ENCODE measurements around the gene FANCI.
"Not testable (repeated sequence)": the region's sequence is repeated elsewhere in the genome, so short reads cannot be mapped to it uniquely, and the experiment has no call there.

Gene FANCI

DNA sequence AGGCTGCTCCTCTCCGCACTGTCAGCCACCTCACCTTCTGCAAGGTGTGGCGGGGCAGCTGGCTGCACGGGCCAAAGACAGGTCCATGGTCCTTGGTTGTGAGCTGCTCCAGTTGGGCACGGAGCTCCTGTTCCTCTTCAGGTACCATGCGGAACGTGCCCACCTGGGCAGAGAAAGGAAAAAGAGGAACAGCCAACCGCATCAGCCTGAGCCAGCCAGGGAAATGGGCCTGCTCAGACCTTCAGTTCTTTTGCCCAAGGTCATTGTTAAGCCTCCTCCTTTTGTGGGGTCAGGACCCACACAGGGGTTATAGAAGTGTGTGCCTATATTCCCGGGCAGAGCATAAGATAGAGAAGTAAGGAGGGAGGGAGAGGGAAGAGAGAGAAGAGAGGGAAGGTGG, 25.2 kb upstream of the FANCI start:
- in situ Hi-C loops (cut with MboI; ENCODE audit: low sequenced_read_pairs): no loop called here

DNA sequence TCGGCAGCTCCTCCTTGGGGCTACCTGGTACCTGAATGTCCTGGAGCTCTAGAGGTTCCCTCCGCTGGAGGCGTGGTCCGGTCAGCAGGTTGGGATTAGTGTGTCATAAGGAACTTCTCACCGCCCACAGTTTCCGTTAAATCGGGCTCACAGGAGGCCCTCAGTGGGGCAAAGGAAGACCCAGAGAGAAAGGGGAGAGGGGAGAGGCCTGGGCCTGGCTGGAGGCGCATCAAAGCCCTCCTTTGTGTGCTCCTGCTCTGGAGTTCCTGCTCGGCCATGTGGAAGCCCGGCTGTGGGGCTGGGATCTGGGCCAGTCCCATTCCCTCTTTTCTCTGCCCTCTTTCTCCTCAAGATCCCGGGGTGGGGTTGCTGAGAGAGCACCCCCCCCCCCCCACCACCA, 22.2 kb upstream of the FANCI start, which contains the start of gene RLBP1:
Gene RLBP1, minus strand, starts transcription at position 37 of the 400 bp plus-strand sequence. CDS start 2,604 bp downstream, outside the sequence.
- in situ Hi-C loops (cut with MboI; ENCODE audit: low sequenced_read_pairs): no loop called here

DNA sequence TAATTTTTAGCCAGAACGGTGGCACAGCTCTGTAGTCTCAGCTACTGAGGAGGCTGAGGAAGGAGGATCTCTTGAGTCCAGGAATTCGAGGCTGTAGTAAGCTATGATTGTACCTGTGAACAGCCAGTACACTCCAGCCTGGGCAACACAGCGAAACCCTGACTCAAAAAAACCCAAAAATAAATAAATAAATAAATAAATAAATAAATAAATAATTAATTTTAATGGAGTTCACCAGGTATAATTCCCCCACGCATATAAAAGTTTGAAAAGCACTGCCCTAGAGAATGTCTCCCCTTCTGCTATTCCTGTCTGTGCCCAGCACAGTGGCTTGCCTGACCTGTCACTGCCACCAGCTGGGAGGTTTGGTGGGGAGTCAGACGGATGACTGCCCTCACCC, 18.2 kb upstream of the FANCI start:
- in situ Hi-C loops (cut with MboI; ENCODE audit: low sequenced_read_pairs): no loop called here

DNA sequence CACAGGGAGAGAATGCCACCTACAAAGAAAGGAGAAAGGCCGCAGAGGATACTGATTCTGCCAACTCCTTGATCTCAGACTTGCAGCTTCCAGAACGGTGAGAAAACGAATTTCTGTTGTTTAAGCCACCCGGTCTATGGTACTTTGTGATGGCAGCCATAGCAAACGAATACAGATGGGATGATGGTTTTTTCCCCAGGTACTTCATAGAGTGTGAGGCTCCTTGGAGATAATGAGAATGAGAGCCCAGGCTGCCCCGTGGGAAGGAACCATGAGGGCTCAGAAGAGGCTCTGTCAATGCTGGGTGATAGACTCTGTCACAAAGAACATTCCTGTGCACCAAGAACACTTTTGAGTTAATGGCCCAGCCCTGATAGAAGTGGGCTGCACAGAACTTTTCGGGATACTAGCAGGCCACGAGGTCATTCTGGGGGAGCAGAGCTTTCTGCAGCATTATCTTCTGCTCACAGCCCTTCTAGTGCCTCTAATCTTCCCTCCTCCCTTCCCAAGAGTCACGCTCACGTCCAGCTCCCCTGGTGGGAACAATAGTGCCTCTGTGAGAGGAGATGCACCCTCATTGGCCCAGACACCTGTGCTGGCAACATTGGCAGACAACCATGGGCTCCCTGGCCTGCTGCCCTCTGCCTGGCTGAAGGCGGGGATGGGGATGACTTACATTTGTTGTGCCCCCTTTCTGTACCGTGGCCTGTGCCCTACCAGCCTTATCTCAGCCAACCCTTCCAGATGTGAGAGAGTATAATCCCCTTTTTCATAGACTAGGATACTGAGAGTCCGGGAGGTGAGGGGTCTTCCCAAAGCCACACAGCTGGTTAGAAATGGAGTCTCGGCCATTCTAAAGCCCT, 17.2 kb upstream of the FANCI start:
- in situ Hi-C loops (cut with MboI; ENCODE audit: low sequenced_read_pairs): no loop called here

DNA sequence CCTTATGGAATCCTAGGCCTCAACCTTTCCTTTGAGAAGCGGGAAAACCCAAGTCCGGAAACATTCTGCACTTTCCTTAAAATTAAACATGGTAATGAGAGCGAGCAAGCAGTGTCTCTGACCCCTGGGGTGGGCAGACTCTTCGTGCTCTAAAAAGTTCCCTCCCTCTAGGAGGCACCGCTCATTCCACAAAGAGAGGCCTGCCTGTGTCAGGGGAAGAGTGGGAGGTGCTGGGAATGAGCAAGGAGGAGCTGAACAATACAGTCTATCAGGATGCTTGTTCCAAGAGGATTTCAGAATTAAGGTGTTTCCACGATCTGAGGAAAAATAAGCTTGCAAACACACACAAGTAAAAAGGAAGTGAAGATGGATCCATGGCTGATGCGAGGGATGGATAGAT, 16.4 kb upstream of the FANCI start:
- in situ Hi-C loops (cut with MboI; ENCODE audit: low sequenced_read_pairs): no loop called here

DNA sequence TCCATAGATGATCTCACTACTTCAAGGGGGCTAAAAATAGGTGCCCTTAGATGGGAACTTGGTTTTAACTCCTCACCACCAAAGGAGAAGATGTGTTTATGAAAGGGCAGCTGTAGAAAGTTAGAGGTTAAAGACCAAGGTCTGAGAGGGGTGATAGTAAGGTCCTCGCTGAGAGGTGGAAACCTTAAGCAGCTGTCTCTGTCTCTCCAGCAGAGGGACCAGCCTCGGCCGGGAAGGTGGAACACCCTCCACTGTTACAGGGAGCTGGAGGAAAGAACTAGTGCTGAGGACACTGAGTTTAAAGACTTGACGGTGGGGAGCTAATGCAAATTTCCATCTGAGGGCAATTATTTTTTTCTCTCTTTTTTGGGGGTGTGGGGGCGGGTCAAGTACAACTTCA, 13.5 kb upstream of the FANCI start:
- in situ Hi-C loops (cut with MboI; ENCODE audit: low sequenced_read_pairs): no loop called here

DNA sequence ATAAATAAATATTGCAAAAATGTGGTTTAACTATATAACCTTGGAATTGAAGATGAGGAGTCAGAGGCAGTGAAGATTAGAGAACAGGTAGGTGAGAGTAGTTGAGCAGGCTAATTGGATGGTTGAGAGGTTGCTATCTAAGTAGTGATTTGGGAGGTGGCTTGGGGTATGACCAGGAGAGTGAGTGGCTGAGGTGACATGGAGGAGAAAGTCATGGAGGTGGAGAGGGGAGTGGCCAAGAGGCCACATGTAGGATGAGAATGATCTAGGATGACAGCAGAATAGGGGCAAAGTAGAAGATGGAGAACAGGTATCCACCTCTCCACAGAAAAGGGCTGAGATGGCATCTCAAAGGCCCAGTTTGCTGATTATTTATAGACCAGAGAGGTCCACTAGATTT, 11.9 kb upstream of the FANCI start:
- in situ Hi-C loops (cut with MboI; ENCODE audit: low sequenced_read_pairs): no loop called here

DNA sequence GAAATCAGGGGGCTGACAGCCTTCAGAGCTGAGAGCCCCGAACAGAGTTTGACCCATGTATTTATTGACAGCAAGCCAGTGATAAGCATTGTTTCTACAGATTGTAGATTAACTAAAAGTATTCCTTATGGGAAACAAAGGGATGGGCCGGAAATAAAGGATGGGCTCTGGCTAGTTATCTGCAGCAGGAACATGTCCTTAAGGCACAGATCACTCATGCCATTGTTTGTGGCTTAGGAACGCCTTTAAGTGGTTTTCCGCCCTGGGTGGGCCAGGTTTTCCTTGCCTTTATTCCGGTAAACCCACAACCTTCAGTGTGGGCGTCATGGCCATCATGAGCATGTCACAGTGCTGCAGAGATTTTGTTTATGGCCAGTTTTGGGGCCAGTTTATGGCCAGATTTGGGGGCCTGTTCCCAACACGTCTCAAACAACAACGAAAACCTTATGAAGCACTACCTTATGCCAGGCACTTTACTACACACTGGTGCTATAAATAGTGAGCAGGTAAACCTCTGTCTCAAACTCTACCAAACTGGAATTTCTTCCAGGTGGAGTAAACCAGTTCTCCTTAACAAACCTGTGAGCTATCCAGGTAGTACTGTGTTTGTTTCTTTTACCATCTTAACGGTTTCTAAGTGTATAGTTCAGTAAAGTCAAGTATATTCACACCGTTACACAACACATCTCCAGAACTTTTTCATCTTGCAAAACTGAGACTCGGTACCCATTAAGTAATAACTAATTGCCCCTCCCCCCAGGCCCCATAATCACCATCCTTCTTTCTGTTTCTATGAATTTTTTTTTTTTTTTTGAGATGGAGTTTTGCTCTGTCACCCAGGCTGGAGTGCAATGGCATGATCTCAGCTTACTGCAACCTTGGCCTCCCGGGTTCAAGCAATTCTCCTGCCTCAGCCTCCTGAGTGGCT, 3.6 kb upstream of the FANCI start:
- in situ Hi-C loops (cut with MboI; ENCODE audit: low sequenced_read_pairs): not testable (repeated sequence)

DNA sequence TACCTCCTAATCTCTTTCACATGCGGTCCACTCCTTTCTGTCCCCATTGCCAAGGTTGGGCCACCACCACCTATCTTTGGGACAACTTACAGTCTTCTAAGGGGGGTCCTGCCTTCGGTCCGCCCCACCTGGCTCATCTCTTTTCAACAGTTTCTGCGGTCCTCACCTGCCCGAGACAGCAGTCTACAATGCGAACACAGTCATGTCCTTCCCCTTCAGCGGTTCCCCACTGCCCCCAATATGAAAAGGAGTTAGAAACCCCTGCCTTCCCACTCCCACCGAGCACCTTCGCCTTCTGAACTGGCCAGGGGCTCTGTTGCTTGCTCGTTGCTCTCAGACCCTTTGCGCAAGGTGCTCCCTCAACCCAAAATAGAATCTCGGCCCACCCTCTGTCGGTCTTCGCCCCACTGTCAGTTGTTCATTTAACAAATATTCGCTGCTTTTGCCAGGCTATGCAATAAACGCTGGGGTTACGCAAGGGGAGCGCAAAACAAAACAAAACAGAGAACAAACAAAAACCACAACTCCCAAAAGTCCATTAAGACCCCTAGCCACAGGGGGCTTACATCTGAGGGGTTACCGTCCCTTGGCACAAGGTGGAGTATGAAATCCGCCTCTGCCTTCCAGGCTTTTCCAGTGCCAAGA, 611 bp upstream of the FANCI start:
- in situ Hi-C loops (cut with MboI; ENCODE audit: low sequenced_read_pairs): no loop called here

DNA sequence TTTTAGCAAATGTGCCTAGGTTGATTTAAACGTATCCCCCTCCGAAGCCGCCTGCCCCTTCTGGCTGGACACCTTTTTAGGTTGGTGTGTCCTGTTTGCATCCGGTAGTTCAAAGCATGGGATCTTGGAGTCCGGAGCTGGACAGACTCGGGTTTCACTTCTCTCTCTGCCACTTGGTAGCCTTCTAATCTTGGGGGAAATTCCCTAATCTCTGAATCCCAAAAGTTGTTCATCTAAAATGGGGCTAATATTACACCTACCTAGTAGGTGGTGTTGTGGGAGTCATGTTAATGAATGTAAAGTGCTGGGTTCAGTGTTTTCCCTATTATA, 760 bp downstream of the FANCI start:
- in situ Hi-C loops (cut with MboI; ENCODE audit: low sequenced_read_pairs): no loop called here

DNA sequence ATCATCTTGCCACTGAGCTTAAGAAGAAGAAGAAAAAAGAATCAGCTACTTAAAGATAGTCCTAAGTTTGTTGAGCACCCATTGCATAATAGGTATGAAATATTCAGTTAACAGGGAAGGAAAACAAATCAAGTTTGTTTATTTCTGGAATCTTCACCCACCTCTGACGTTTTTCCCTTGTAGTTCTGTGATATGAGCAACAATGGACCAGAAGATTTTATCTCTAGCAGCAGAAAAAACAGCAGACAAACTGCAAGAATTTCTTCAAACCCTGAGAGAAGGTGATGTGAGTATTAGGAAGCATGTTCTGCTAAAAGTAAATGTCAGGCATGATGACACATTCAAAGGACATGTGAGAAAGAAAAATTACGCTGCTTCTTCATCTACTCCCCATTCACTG, 3.7 kb downstream of the FANCI start:
- in situ Hi-C loops (cut with MboI; ENCODE audit: low sequenced_read_pairs): no loop called here

DNA sequence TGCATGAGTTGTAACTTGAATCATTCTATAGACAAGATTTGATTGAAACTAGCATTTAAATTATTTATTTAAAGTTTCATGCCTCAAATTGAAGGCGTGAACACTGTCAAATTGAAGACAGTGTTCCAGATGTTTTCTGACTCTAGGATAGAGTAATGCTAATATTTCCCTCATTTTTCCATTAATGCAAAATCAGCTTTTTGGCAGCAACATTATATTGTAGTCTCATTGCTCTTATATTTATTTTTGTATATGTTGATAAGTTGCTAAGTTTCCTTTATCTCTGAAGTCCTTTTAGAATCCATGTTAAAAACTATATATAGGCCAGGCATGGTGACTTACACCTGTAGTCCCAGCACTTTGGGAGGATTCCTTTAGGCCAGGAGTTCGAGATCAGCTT, 4.8 kb downstream of the FANCI start:
- in situ Hi-C loops (cut with MboI; ENCODE audit: low sequenced_read_pairs): no loop called here

DNA sequence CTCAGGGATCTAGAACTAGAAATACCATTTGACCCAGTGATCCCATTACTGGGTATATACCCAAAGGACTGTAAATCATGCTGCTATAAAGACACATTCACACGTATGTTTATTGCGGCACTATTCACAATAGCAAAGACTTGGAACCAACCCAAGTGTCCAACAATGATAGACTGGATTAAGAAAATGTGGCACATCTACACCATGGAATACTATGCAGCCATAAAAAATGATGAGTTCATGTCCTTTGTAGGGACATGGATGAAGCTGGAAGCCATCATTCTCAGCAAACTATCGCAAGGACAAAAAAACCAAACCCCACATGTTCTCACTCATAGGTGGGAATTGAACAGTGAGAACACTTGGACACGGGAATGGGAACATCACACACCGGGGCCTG, 6.4 kb downstream of the FANCI start:
- in situ Hi-C loops (cut with MboI; ENCODE audit: low sequenced_read_pairs): not testable (repeated sequence)

DNA sequence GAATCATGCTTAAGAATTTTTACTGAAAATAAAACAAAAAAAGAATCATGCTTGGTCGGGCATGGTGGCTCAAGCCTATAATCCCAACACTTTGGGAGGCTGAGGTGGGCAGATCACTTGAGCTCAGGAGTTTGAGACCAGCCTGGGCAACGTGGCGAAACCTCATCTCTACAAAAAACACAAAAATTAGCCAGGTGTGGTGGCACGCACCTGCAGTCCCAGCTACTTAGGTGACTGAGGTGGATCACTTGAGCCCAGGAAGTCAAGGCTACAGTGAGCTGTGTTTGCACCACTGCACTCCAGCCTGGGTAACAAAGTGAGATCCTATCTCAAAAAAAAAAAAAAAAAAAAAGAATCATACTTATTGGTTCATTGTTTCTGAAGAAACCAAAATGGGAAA, 33.5 kb downstream of the FANCI start:
- in situ Hi-C loops (cut with MboI; ENCODE audit: low sequenced_read_pairs): not testable (repeated sequence)

DNA sequence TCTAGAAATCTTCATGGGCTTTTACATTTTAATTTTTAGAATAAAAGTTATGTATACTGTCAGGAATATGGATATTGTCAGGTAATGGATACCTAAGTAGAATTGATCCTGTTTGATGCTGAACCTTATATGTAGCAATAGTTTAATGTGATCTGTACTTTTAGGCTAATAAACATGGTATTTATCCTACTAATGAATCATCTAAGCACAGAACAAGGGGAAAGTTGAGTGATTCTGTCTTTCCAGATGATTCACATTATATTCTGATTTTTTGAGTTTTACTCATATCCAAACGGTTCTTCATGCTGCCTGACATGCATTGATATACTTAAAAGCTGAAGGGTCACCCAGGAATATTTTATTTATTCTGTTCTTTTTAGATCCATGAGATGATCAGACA, 34.5 kb downstream of the FANCI start:
- in situ Hi-C loops (cut with MboI; ENCODE audit: low sequenced_read_pairs): no loop called here

DNA sequence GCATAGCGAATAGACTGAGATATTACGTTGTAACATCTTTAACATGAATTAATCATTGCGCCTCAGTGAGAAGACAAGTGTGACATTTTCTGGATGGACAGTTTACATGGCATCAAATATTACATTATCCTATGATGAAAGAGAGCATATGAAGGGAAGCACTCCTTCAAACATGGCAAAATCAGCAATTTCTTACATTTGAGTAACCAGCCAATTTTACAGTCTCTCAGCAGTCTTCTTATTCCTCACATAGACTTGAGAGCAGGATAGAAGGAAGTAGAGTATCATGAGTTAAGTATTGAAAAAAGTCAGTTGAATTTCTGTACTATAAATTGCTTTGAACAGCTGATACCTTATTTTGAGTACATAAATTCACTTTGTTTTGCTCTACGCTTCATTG, 38.9 kb downstream of the FANCI start:
- in situ Hi-C loops (cut with MboI; ENCODE audit: low sequenced_read_pairs): no loop called here

DNA sequence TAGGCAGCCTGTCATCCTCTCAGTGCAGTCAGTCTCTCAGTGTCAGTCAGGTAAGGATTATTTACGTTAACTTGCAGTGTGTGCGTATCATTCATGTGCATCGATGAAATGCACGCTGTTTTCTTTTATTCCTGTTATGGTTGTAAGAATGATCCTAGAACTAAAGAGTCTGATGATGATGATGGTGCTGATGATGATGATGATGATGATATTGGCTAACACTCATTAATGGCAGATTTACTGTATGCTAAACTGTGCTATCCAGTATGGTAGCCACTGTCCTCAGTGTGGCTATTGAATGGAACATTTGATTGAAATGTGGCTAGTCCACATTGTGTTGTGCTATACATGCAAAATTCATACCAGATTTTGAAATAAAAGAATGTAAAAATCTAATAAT, 39.4 kb downstream of the FANCI start:
- in situ Hi-C loops (cut with MboI; ENCODE audit: low sequenced_read_pairs): no loop called here

DNA sequence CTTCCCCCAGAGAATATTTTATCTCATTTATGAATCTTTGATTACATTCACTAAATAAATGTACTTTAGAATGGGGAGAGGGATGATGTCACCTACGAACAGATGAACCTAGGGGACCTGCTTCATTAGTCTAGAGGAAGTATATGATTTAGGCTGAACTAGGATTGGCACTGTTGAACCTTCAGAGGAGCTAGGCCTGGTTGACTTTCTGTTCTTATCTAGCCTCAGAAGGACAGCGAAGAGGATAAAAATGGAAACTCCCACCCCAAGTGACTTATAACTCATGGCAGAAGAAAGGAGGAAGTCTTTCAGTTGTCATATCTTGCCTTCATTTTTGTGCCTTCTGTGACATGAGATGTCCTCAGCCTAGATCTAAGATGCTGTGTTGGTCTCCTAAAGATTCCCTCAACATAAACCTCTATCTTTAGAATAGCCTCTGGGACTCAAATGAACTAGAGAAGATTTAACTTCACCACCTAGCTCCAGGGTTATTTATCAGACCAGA, 48.2 kb downstream of the FANCI start:
- in situ Hi-C loops (cut with MboI; ENCODE audit: low sequenced_read_pairs): no loop called here

DNA sequence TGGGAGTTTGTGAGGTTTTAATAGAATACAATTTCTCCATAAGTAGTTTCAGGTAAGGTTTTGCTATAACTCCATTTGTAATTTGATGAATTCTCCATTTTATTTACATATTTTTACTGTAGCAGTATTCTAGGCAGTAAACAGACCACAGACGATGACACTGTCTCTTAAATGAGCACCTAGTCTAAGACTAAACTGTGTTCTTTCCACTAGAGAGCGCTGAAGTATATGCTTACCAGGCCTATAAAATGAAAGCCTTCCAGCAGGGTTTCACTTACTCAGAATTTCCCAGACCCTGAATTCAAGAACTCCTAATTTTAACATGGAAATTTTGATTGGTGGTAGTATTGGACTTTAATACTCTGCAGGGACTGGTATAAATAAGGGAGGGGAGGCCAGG, 49.2 kb downstream of the FANCI start:
- in situ Hi-C loops (cut with MboI; ENCODE audit: low sequenced_read_pairs): no loop called here

DNA sequence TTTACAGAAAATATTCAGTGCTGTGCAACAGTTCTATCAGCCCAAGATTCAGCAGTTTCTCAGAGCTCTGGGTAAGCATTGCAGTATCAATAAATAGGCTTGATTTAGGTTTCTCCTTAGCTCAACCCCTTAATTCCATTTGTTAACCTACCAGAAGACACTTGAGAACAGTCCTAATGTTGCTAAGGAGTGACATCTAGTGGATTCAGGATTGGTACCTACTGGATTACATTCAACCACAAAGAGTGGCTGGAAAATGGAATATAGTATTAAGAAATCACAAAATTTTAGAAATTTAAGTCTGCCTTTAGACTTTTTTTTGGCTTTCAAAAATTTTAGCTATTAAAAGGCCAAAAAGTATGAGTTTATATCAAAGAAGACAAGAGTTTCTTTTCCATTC, 56.1 kb downstream of the FANCI start:
- in situ Hi-C loops (cut with MboI; ENCODE audit: low sequenced_read_pairs): no loop called here

DNA sequence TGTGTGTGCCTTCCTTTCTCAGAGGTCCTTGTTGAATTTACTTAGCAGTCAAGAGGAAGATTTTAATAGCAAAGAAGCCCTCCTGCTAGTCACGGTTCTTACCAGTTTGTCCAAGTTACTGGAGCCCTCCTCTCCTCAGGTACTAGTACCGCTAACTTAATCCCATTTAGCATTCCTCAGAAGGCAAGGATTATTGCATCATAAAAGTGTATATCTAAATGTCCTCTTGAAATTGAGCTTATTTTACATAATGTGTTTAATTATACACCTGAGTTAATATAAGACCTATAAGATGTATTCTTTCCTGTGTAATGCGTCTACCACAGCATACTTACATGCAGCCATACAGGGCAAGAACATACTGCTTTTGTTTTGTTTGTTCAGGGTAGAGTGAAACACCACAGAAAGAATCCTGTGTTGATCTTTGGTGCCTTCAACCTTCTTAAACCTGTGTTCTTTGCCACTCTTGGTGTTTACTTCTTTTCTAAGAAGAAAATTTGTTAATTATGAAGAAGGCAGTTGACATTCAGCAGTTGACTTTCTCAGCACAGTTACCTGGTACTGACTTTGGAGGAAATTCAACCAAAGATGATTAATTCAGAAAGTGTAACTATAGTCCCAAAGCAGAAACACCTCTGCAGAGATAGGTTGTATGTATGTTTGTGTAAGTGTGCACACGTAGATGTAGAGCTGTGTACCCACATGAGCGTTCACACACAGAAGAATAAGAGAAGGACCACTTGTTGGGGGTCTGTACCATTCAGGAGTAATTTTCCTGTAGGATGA, 57.7 kb downstream of the FANCI start:
- in situ Hi-C loops (cut with MboI; ENCODE audit: low sequenced_read_pairs): no loop called here
